GM18951 (cell line): Measurements from ENCODE around the gene TTC7B.

ENCODE experiments used
- POLR2A ChIP-seq: IDR thresholded peaks from 4 replicates; pipeline ENCODE4 v1.6.1; 2011; ENCODE audit warnings: mild to moderate bottlenecking; ENCODE audit not compliant: insufficient read length, insufficient read depth; ENCODE audit errors: extremely low read depth
- in situ Hi-C: fragments of 300-500 bp; cut with MboI; formaldehyde crosslinking; loops from one replicate; pipeline ENCODE4 v1.12.0; 2022; ENCODE audit warnings: low sequenced_read_pairs, mixed read lengths, inconsistent platforms; ENCODE audit not compliant: unreplicated experiment

The TTC7B gene

DNA sequence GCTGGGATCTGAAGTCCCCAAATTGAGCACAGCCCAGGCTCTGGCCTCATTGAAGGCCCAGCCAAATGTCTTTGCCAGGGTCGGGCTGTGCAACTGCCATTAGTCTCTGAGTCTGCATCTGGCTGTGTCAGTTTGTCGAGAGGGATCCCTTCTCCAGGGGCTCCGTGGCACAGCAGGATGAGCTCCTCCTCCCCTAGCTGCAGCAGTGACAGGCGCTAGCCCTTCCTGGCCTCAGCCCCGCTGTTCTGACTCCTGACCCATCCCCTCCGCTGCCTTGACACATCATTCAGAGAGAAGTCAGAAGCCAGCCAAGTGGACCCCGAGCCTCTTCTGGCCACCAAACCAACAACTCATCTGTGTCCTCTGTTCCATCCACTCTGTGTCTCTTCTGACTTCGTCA is 231.1 kb downstream of the TTC7B start:
- no peak for TF ChIP-seq POLR2A
- in situ Hi-C loops = no loop called here

DNA sequence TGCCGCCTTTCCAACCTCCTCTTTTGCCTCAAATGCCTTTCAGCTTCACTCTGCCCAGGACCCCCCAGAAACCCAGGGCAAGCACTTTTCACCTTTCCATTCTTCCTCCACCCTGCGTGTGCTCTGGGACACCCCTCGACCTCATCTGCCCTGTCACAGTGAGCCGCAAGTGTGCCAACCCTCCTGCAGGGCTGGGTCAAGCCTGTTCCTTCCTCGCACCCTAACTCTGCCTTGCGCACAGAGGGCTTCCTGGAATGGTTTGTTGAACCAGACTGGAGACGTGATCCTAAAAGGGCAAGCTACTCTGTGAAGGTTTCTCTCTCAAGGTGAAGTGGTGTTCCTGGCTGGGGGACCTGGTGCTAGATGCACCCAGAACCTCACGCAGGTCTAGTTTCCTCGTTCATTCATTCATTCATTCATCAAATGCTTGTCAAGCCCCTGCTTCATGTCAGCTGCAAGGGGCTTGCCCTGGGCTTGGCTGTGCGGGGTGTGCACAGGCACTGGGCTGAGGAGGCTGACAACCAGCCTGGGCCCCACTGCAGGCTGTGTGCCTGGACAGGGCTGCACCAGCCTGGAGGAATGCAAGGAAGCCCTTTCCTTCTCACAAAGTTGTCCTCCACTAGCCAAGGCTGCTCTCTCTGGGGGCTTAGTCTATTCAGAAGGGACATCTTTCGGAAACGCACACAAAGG is 232.2 kb downstream of the TTC7B start:
- no peak for TF ChIP-seq POLR2A
- in situ Hi-C loops = no loop called here

DNA sequence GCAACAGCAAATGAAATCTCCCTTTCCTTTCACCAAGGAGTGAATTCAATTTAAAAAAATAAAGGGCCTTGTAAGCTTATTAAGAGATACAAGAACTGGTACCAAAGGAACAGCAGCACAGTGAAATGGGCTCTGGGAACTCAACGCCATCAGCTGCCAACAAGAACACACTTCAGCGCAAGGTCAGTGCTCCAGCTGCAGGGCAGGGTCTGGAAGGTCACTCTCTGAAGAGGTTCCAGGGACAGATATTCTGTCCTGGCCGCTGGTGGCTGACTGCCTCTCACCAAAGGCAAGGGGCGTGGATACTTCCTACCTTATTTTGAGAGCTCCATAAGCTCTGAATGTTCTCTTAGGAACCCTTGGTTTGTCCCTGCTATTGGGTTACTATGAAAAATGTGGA is 232.8 kb downstream of the TTC7B start:
- no peak for TF ChIP-seq POLR2A
- in situ Hi-C loops = no loop called here

DNA sequence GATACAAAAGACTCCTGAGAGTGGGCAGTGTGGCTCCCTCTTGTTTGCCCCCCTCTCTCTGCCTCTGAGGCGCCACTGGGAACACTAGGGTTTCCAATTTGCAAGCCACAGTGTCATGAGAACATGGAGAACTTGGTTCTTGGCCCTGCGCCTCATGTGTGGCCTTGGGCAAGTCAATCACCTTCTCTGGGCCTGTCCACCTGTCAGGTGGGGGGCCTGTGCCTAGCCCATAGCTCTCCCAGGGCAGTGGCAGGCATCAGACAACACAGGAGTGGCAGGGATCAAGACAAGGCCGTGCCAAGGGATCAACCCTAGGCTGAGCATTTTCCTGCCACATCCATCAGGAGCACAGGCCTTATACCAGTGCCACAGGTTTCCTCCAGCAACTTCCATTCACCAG is 234.1 kb downstream of the TTC7B start:
- no peak for TF ChIP-seq POLR2A
- in situ Hi-C loops = no loop called here

DNA sequence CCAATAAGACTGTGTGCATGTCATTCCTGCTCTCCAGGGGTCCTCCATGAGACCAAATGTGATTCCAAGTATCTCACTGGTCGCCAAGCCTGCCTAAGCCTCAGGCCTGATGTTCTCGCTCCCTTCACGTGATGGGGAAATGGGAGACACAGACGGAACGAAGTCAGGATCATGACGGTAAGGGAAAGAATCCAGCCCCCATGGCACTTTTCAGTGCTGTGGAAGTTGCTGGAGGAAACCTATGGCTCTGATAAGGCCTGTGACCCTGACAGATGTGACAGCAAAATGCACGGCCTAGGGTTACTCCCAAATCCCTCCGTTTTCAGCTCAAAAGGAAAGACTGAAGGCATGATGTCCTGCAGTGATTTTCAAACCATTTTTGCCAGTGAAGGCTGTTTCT is 234.5 kb downstream of the TTC7B start:
- no peak for TF ChIP-seq POLR2A
- in situ Hi-C loops = no loop called here

DNA sequence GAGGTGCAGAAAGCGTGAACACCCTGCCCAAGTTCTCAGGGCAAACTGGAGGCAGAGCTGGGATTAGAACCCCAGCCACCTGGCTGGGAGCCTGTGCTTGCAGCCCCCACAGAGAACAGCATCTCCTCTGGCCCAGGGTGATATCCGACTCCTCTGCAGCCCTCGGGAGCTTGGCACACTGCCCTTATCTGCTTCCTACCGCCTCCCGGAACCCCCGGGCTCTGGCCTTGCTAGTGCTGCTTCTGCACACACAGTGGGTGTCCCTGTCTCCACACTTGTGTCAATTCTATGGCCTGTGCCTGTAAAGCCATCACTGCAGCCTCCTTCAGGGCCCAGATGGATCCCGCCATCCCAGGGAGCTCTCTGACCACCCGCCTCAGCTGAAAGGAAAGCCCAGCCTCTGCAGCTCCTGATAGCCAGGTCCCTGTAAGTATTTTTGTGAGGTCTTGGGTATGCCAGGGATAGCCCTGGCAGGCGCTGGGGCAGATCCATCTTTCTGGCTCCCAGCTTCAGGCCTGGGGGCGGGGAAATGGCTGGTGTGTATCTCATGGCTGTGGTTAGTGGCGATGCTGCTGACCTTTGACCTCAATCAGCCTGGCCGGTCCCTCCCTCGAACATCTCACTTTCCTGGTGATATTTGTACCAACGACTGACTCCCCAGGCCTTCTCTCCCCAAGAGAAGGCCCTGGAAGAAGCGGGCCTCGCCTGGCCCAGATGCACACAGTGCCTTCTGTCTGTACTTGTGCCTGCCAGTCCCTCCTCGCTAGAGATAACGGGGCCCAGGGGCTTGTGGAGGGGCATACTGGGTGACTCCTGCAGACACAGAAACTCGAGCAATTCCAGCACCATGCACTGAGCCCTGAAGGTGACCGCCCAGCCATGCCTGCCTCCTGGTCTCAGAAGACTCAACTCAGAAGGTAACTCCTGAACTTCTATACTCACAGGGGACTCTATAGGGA is 235.6 kb downstream of the TTC7B start:
- TF ChIP-seq POLR2A = no peak
- in situ Hi-C loops = no loop called here

DNA sequence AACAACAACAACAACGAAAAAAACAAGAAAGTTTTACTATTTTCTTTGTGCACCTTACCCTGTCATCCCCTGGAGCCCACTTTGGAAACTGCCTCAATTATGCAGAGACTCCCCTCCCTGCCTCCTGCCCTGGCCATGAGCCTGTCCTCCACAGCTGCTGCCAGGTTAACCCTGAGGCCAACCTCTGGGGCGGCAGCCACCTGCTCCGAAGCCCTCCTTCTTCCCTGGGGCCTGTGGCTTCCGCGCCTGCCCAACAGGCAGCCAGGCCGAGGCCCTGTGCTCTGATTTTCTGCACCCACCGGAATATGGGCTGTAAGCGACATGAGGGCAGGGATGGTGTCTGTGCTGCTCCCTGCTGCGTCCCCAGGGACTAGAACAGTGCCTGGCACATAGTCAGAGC is 236.4 kb downstream of the TTC7B start:
- in situ Hi-C loops = no loop called here
- TF ChIP-seq POLR2A = no peak

DNA sequence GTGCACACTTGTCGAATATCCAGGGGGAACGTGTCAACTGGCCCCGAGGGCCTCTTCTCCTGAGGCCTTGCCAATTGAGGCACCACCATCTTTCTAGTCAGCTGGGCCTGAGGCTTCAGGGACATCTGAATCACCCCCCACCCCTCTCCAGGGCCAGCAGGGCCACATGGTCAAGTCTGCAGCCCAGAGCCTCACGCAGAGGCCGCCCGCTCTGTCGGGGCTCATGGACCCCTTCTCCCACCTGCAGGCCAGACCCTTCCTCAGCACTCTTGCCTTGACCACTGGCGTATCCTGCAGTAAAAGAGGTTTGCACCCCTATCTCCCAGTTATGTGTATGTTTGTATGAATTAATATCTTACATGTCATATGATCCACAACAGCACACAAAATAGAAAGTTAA is 237.1 kb downstream of the TTC7B start:
- in situ Hi-C loops = no loop called here

DNA sequence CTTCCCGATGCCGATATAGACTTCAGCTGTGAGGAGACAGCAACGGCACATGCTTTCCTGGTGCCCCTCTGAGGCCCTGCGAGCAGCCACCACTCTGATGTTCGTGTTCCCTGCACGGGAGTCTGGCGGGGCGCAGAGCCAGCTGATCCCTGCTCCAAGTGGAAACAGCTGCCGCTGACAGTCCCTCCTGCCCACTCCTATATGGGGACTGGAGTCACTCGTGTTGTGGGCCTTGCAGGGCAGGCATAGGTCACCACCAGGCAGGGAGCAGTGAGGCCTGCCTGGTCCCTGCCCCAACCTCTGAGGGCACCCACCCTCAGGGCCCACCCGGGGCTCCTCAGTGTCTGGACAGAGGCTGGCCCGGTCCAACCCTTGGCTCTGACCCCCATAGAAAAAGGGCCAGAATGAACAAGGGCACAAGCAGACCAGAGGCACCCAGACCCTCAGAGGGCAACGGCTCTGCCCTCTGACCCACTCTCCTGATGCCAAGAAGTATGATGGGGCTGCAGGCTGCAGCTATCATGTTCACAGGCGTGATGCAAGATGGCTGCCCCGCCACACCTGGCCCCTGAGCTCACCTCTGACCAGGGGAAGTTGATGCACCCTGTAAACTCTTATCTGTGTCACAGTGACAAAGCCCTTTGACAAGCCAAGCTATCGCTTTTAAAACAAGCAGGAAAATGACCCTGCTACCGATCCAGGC is 237.8 kb downstream of the TTC7B start:
- no peak for TF ChIP-seq POLR2A
- in situ Hi-C loops = no loop called here

More for the DNA sequence above, 237.1 kb downstream of the TTC7B start:
- TF ChIP-seq POLR2A = no peak

DNA sequence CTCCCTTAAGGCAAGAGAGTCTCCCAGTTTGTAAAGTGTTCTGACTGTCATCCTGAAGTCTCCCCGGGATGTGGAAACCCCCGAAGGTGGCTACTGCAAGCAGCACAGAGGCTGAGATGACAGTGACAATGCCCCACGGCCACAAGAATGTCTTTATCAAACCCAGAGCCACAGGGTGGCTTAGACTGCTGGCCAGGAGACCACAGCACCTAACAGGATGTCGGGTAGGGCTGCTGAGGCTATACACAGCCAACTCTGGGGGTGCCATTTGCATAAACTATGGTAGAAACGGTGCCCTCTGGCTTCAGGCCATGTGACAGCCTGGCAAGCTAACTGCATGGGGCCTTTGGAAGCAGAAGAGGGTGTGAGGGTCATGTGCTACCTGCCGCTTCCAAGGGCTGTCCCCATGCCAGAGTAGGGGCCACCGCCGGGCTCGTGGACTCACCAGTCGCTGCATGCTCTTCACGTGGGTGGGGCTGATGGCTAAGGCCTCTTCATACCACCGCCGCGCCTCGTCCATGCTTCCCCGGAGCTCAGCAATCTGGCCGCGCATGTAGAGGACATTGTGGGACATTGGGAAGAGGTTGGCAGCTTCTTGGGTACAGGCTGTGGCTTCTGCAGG is 238.5 kb downstream of the TTC7B start:
- in situ Hi-C loops = no loop called here
- no peak for TF ChIP-seq POLR2A

DNA sequence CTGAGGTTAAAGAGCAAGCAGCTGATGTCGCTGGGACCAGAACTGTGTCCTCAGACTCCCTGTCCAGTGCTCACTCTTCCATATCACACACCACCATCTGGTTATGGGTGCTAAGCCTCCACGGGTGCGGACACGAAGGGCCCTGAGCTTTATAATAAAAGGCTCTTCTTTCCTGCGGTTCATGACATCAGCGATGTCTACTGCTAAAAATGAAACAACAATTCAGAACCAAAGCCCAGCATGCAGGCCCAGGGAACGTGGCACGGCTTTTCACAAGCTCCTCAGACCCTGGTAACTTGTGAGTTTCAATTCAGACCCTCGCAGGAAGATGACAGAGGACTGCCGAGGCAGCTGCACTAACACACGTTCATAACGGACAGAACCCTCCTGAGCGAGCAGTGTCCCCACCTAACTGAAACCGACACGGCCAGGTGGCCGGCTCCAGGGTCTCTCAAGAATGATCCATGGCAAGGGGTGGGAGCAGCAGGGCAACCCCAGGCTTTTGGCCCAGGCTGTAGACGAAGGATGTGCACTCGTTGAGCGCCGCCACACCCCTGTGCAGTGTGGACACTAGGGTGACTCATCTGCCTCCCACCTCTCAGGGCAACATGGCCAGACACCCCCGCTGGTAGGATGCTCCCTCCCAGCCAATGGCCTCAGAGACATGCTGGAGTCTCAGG is 239.1 kb downstream of the TTC7B start:
- TF ChIP-seq POLR2A = no peak
- in situ Hi-C loops = no loop called here

DNA sequence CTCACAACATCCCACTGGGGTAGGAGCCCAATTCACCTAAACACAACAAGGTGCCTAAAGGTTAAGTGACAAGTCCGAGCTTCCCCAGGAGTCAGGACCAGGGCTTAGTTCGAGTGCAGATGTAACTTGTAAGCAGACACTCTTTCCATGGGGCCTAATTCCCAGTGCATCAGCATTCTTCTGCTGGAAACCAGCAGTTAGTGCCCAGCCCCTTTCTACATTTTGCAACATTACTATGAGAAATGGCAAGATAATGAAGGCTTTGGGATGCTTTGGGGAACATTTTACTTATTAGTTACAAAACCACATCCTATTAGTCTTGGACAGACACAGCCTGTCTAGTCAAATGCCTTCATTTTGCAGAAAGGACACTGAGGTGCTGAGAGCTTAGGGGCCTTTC is 239.6 kb downstream of the TTC7B start:
- no peak for TF ChIP-seq POLR2A
- in situ Hi-C loops = no loop called here
